SK-N-SH treated with all-trans-retinoic acid at 6 μM for 48 hours (cell line): ENCODE measurements around the gene ZMYND19.

Experiments used
- ATAC-seq: fragments of 200-7000 bp; cut with Tn5 transposase; 3 replicates; pipeline ENCODE4 v1.9.1; 2020; ENCODE audit warnings: mild to moderate bottlenecking, moderate library complexity
- BACH2 ChIP-seq: fragments of 250-450 bp; sonication (Bioruptor Pico); IDR thresholded peaks from 2 replicates; pipeline ENCODE4 v1.9.0; 2021; ENCODE audit warnings: mild to moderate bottlenecking, borderline replicate concordance
- CSDC2 ChIP-seq: fragments of 250-450 bp; sonication (Bioruptor Pico); IDR thresholded peaks from 2 replicates; pipeline ENCODE4 v1.5.0; 2020; ENCODE audit warnings: mild to moderate bottlenecking, moderate library complexity
- CSRNP3 ChIP-seq: fragments of 250-450 bp; sonication (Bioruptor Pico); IDR thresholded peaks from 2 replicates; pipeline ENCODE4 v1.5.1; 2021; ENCODE audit warnings: mild to moderate bottlenecking, moderate library complexity
- ESRRG ChIP-seq: fragments of 250-450 bp; sonication (Bioruptor Pico); IDR thresholded peaks from 2 replicates; pipeline ENCODE4 v1.6.1; 2021; ENCODE audit warnings: mild to moderate bottlenecking
- GLIS3 ChIP-seq: fragments of 250-450 bp; sonication (Bioruptor Pico); IDR thresholded peaks from 2 replicates; pipeline ENCODE4 v1.5.0; 2020; ENCODE audit warnings: mild to moderate bottlenecking, moderate library complexity
- OSR1 ChIP-seq: fragments of 250-450 bp; sonication (Bioruptor Pico); IDR thresholded peaks from 2 replicates; pipeline ENCODE4 v1.8.0; 2022; ENCODE audit warnings: moderate library complexity, mild to moderate bottlenecking, inconsistent platforms
- PPARA ChIP-seq: fragments of 250-450 bp; sonication (Bioruptor Pico); IDR thresholded peaks from 2 replicates; pipeline ENCODE4 v1.5.0; 2020; ENCODE audit warnings: mild to moderate bottlenecking, borderline replicate concordance
- RARB ChIP-seq: fragments of 250-450 bp; sonication (Bioruptor Pico); IDR thresholded peaks from 2 replicates; pipeline ENCODE4 v1.8.0; 2021; ENCODE audit warnings: mild to moderate bottlenecking, moderate library complexity
- SNAI2 ChIP-seq: fragments of 250-450 bp; sonication (Bioruptor Pico); IDR thresholded peaks from 2 replicates; pipeline ENCODE4 v1.5.0; 2020; ENCODE audit warnings: mild to moderate bottlenecking, moderate library complexity
- TOX ChIP-seq: fragments of 250-450 bp; sonication (Bioruptor Pico); IDR thresholded peaks from 2 replicates; pipeline ENCODE4 v1.8.0; 2021; ENCODE audit warnings: mild to moderate bottlenecking, moderate library complexity, borderline replicate concordance
- ZC3H10 ChIP-seq: fragments of 250-450 bp; sonication (Bioruptor Pico); IDR thresholded peaks from 2 replicates; pipeline ENCODE4 v1.5.1; 2021; ENCODE audit warnings: mild to moderate bottlenecking, moderate library complexity
- ZFP3 ChIP-seq: fragments of 250-450 bp; sonication (Bioruptor Pico); IDR thresholded peaks from 2 replicates; pipeline ENCODE4 v1.5.0; 2020; ENCODE audit warnings: mild to moderate bottlenecking, moderate library complexity
- ZFP30 ChIP-seq: fragments of 450-650 bp; formaldehyde crosslinking; IDR thresholded peaks from 2 replicates; pipeline ENCODE4 v1.5.0; 2022; ENCODE audit warnings: mild to moderate bottlenecking, moderate library complexity
- ZNF565 ChIP-seq: fragments of 450-650 bp; formaldehyde crosslinking; conservative IDR thresholded peaks from 2 replicates; pipeline ENCODE4 v1.5.0; 2020; ENCODE audit warnings: low read depth, mild to moderate bottlenecking, moderate library complexity
- ZNF8 ChIP-seq: fragments of 450-650 bp; formaldehyde crosslinking; IDR thresholded peaks from 2 replicates; pipeline ENCODE4 v1.5.0; 2020; ENCODE audit warnings: mild to moderate bottlenecking, moderate library complexity
- TF ChIP-seq, protein P1 (sequence below): fragments of 250-450 bp; sonication (Bioruptor Pico); IDR thresholded peaks from 2 replicates; pipeline ENCODE4 v1.5.1; 2020; ENCODE audit warnings: low read depth, mild to moderate bottlenecking, moderate library complexity
- TF ChIP-seq, protein P2 (sequence below): fragments of 250-450 bp; sonication (Bioruptor Pico); IDR thresholded peaks from 2 replicates; pipeline ENCODE4 v1.5.0; 2020; ENCODE audit warnings: mild to moderate bottlenecking, moderate library complexity
- TF ChIP-seq, protein P3 (sequence below): fragments of 250-450 bp; sonication (Bioruptor Pico); IDR thresholded peaks from 2 replicates; pipeline ENCODE4 v1.8.0; 2020; ENCODE audit warnings: mild to moderate bottlenecking, moderate library complexity, borderline replicate concordance
- TF ChIP-seq, protein P4 (sequence below): fragments of 250-450 bp; sonication (Bioruptor Pico); IDR thresholded peaks from 2 replicates; pipeline ENCODE4 v1.8.0; 2021; ENCODE audit warnings: low read depth, mild to moderate bottlenecking, moderate library complexity, borderline replicate concordance

Gene ZMYND19

GRCh38 chr9:137612741-137613142, 22.4 kb upstream of the ZMYND19 start:
- TF ChIP-seq, protein P1, sequence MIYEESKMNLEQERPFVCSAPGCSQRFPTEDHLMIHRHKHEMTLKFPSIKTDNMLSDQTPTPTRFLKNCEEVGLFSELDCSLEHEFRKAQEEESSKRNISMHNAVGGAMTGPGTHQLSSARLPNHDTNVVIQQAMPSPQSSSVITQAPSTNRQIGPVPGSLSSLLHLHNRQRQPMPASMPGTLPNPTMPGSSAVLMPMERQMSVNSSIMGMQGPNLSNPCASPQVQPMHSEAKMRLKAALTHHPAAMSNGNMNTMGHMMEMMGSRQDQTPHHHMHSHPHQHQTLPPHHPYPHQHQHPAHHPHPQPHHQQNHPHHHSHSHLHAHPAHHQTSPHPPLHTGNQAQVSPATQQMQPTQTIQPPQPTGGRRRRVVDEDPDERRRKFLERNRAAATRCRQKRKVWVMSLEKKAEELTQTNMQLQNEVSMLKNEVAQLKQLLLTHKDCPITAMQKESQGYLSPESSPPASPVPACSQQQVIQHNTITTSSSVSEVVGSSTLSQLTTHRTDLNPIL (CRISPR knock-in tag) = no peak
- TF ChIP-seq CSRNP3 (CRISPR knock-in tag) (no peak), CSDC2 (CRISPR knock-in tag) (no peak), OSR1 (CRISPR knock-in tag) (no peak), ESRRG (CRISPR knock-in tag) (no peak), ZNF8 (CRISPR knock-in tag) (no peak), ZFP30 (CRISPR knock-in tag) (no peak), SNAI2 (CRISPR knock-in tag) (no peak), ZFP3 (CRISPR knock-in tag) (no peak)
- TF ChIP-seq, protein P2, sequence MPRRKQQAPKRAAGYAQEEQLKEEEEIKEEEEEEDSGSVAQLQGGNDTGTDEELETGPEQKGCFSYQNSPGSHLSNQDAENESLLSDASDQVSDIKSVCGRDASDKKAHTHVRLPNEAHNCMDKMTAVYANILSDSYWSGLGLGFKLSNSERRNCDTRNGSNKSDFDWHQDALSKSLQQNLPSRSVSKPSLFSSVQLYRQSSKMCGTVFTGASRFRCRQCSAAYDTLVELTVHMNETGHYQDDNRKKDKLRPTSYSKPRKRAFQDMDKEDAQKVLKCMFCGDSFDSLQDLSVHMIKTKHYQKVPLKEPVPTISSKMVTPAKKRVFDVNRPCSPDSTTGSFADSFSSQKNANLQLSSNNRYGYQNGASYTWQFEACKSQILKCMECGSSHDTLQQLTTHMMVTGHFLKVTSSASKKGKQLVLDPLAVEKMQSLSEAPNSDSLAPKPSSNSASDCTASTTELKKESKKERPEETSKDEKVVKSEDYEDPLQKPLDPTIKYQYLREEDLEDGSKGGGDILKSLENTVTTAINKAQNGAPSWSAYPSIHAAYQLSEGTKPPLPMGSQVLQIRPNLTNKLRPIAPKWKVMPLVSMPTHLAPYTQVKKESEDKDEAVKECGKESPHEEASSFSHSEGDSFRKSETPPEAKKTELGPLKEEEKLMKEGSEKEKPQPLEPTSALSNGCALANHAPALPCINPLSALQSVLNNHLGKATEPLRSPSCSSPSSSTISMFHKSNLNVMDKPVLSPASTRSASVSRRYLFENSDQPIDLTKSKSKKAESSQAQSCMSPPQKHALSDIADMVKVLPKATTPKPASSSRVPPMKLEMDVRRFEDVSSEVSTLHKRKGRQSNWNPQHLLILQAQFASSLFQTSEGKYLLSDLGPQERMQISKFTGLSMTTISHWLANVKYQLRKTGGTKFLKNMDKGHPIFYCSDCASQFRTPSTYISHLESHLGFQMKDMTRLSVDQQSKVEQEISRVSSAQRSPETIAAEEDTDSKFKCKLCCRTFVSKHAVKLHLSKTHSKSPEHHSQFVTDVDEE (CRISPR knock-in tag) = no peak
- TF ChIP-seq, protein P3, sequence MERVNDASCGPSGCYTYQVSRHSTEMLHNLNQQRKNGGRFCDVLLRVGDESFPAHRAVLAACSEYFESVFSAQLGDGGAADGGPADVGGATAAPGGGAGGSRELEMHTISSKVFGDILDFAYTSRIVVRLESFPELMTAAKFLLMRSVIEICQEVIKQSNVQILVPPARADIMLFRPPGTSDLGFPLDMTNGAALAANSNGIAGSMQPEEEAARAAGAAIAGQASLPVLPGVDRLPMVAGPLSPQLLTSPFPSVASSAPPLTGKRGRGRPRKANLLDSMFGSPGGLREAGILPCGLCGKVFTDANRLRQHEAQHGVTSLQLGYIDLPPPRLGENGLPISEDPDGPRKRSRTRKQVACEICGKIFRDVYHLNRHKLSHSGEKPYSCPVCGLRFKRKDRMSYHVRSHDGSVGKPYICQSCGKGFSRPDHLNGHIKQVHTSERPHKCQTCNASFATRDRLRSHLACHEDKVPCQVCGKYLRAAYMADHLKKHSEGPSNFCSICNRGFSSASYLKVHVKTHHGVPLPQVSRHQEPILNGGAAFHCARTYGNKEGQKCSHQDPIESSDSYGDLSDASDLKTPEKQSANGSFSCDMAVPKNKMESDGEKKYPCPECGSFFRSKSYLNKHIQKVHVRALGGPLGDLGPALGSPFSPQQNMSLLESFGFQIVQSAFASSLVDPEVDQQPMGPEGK = no peak
- ATAC-seq = peak; percentile 3; the same call in 2 of the 3 replicates

GRCh38 chr9:137611623-137612609, 21.6 kb upstream of the ZMYND19 start:
- no peak for TF ChIP-seq ZFP3 (CRISPR knock-in tag)
- TF ChIP-seq RARB (CRISPR knock-in tag) = no peak
- TF ChIP-seq ZFP30 (CRISPR knock-in tag) = no peak
- TF ChIP-seq OSR1 (CRISPR knock-in tag) = no peak
- TF ChIP-seq, protein P1 (CRISPR knock-in tag) = no peak
- no peak for TF ChIP-seq BACH2
- TF ChIP-seq CSDC2 (CRISPR knock-in tag) = no peak
- TF ChIP-seq ZC3H10 (CRISPR knock-in tag) = no peak
- no peak for TF ChIP-seq PPARA
- TF ChIP-seq, protein P4, sequence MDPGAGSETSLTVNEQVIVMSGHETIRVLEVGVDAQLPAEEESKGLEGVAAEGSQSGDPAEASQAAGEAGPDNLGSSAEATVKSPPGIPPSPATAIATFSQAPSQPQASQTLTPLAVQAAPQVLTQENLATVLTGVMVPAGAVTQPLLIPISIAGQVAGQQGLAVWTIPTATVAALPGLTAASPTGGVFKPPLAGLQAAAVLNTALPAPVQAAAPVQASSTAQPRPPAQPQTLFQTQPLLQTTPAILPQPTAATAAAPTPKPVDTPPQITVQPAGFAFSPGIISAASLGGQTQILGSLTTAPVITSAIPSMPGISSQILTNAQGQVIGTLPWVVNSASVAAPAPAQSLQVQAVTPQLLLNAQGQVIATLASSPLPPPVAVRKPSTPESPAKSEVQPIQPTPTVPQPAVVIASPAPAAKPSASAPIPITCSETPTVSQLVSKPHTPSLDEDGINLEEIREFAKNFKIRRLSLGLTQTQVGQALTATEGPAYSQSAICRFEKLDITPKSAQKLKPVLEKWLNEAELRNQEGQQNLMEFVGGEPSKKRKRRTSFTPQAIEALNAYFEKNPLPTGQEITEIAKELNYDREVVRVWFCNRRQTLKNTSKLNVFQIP (CRISPR knock-in tag) = no peak
- peak; percentile 87 for ATAC-seq

DNA sequence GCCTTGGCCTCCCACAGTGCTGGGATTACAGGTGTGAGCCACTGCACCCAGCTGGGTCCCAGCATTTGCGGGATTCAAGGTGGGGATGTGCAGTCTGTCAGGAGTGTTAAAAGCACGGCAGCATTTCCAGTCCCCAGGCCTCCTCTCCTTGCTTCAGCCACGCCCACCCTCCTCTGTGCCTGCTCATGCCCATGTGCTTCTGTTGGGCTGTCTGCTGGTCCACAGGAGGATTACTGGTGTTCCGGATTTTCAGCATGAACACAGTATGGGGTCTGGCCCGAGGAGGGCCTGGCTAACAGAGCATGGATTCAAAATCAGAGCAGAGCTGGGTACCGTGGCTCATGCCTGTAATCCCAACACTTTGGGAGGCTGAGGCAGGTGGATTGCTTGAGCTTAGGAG, 20.6 kb upstream of the ZMYND19 start:
- no peak for ATAC-seq
- no peak for TF ChIP-seq SNAI2 (CRISPR knock-in tag)
- TF ChIP-seq CSRNP3 (CRISPR knock-in tag) = no peak
- no peak for TF ChIP-seq GLIS3 (CRISPR knock-in tag)
- TF ChIP-seq, protein P3 = no peak
- TF ChIP-seq, protein P4 (CRISPR knock-in tag) = no peak
- TF ChIP-seq TOX (CRISPR knock-in tag) = no peak
- TF ChIP-seq CSDC2 (CRISPR knock-in tag) = no peak
- TF ChIP-seq PPARA = no peak
- TF ChIP-seq OSR1 (CRISPR knock-in tag) = no peak
- TF ChIP-seq ESRRG (CRISPR knock-in tag) = no peak
- no peak for TF ChIP-seq ZNF565 (CRISPR knock-in tag)
- no peak for TF ChIP-seq RARB (CRISPR knock-in tag)
